Measurements from ENCODE around the gene PCSK6. TPM values are rescaled to one million over a fixed set of nuclear protein-coding genes. Genes with fewer than 3 reads are reported as not detected.

PCSK6 gene
- total RNA-seq, 1 experiment from 2014 or later, result 26.3 TPM

DNA sequence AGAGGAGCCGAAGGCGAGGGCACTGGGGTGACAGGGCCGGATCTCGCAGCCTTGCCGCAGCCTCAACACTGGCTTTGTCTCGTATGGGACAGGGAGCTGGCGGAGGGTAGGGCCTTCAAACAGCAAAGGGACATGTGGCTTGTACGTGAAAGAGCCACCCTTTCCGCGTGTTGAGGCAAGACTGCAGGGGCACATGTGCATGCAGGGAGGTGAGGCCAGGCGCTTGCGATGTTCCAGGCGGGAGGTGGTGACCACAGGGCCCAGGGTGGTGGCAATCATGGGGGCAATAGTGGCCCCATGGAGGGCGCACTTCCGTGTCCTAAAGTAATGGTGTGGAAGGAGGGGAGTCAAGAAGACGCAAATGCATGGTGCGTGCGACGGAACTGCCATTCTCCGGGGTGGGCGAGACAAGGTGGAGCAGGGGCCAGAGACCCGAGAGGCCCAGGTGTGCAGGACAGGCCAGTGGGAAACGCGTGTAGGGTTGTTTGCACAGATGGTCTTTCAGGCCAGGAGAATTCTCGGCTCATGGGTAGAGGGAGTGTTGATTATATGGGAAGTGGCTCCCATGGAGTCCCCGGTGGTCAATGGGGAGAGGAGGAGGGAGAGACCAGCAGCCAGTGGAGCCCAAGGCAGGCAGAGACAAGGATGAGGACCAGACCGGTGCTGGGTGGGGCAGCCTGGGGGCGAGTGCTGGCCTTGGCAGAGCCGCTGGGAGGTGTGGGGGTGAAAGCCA, 45.8 kb upstream of the PCSK6 start:
- H3K27ac ChIP-seq, result no peak overlapping the region
- no peak overlapping the region for H3K4me3 ChIP-seq
- H3K9me2 ChIP-seq (ENCODE audit: insufficient read depth), result no peaks in the 10 kb centered on the region
- CTCF ChIA-PET, result no interaction called here
- H2AFZ ChIP-seq, result no peak overlapping the region
- no peaks in the 10 kb centered on the region for H3K36me3 ChIP-seq (ENCODE audit: low read depth)
- POLR2A ChIA-PET (ENCODE audit: unreplicated experiment), result no interaction called here
- no peak overlapping the region for H3K4me2 ChIP-seq
- TF ChIP-seq, protein P1, sequence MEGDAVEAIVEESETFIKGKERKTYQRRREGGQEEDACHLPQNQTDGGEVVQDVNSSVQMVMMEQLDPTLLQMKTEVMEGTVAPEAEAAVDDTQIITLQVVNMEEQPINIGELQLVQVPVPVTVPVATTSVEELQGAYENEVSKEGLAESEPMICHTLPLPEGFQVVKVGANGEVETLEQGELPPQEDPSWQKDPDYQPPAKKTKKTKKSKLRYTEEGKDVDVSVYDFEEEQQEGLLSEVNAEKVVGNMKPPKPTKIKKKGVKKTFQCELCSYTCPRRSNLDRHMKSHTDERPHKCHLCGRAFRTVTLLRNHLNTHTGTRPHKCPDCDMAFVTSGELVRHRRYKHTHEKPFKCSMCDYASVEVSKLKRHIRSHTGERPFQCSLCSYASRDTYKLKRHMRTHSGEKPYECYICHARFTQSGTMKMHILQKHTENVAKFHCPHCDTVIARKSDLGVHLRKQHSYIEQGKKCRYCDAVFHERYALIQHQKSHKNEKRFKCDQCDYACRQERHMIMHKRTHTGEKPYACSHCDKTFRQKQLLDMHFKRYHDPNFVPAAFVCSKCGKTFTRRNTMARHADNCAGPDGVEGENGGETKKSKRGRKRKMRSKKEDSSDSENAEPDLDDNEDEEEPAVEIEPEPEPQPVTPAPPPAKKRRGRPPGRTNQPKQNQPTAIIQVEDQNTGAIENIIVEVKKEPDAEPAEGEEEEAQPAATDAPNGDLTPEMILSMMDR (conservative IDR thresholded peaks at IDR 0.05), result no peak
- no peak for TF ChIP-seq EZH2 (IDR thresholded peaks at IDR 0.05; ENCODE audit: low read depth)
- peaks cover 9% of the 10 kb centered on the region; the same call in 1 of the 2 replicates for H3F3A ChIP-seq (ENCODE audit: insufficient read depth, low read depth)
- H4K20me1 ChIP-seq (ENCODE audit: insufficient read depth), result no peaks in the 10 kb centered on the region
- H3K4me1 ChIP-seq (replicated peaks; ENCODE audit: insufficient read depth), result peaks cover 11% of the 10 kb centered on the region
- DNase-seq, result no peak
- H3K27me3 ChIP-seq (ENCODE audit: insufficient read depth, low read depth), result no peaks in the 10 kb centered on the region
- intact Hi-C loops (cut with micrococcal nuclease; ENCODE audit: unreplicated experiment), result no loop called here
- H3K79me2 ChIP-seq (ENCODE audit: low read depth), result no peaks in the 10 kb centered on the region
- BruUV-seq (replicated peaks), result no TSS peak
- H3K9me3 ChIP-seq (ENCODE audit: insufficient read depth, low read depth), result no peaks in the 10 kb centered on the region

DNA sequence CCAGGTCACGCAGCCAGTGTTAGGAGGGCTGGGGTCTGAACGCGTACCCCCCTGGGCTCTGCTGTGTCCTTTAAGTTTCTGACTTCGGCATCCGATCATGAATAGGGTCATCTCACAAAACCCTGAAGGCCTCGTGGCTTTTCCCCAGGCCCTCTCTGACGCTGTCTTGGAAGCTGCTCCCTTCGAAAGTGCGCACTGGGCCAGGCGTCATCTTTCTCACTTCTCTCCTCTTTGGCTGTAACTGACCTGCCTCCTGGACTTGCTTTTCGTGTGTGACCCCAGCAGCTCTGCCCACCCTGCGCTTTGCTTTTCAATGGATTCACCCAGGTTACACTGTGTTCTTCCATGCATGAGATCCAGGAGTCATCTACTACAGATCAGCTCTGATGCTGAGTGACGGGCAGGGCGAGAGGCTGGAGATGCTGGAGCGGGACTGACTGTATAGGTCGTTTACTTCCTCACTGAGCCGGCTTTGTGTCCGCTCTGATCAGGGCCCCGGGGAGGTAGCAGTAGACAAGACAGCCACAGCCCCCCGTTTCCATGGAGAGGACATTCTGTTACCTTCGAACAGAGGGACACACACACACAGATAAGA, 45.0 kb upstream of the PCSK6 start:
- Histone ChIP-seq H3K4me2 (no peak overlapping the region), H3K4me3 (no peak overlapping the region), H2AFZ (no peak overlapping the region), H3K79me2 (ENCODE audit: low read depth) (no peaks in the 10 kb centered on the region), H3K27ac (no peak overlapping the region), H3K36me3 (ENCODE audit: low read depth) (no peaks in the 10 kb centered on the region), H3K9me3 (ENCODE audit: insufficient read depth, low read depth) (no peaks in the 10 kb centered on the region), H4K20me1 (ENCODE audit: insufficient read depth) (no peaks in the 10 kb centered on the region), H3F3A (ENCODE audit: insufficient read depth, low read depth) (peaks cover 17% of the 10 kb centered on the region; the same call in 1 of the 2 replicates), H3K4me1 (replicated peaks; ENCODE audit: insufficient read depth) (peaks cover 20% of the 10 kb centered on the region), H3K9me2 (ENCODE audit: insufficient read depth) (no peaks in the 10 kb centered on the region), H3K27me3 (ENCODE audit: insufficient read depth, low read depth) (no peaks in the 10 kb centered on the region)
- ChIA-PET POLR2A (ENCODE audit: unreplicated experiment) (no interaction called here), CTCF (no interaction called here)
- intact Hi-C loops (cut with micrococcal nuclease; ENCODE audit: unreplicated experiment), result no loop called here
- no TSS peak for BruUV-seq (replicated peaks)
- TF ChIP-seq, protein P1 (conservative IDR thresholded peaks at IDR 0.05), result no peak
- no peak for TF ChIP-seq EZH2 (IDR thresholded peaks at IDR 0.05; ENCODE audit: low read depth)
- DNase-seq, result no peak

DNA sequence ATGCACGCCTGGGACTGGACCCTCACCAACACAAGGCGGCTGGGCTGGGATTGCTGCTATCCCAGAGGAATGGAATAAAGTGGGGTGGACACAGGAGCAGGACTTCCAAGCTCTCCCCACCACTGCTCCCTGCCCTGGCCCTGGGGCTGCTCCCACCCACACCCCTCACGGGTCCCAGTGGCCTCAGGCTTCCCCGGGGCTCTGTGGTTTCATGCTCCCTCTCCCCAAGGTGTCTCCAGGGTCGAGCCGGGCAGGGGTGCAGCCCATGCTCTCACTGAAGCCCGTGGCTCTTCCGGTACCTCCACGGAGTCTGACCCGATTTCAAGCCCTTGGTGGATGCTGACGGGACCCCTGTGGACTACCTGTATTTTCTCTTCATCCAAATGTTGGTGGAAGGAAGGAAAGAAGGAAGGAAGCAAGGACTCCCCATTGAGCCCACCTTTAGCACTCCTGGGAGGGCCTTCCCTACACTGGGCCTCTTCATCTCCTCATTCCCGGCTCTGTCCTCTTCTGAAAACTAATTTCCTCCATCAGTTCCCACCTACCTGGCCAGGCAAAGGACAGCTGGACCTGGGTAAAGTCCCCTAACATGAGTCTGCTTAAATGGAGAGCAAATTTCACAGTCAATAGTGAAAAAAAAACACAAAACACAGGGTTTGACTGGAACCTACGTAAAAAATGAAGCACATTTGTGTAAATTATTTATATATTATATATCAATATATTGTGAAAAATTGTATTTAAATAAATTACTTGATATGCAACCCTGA, 44.0 kb upstream of the PCSK6 start:
- no peak for DNase-seq
- H3K4me2 ChIP-seq, result no peak overlapping the region

More for the DNA sequence above, 44.0 kb upstream of the PCSK6 start:
- Histone ChIP-seq H3K36me3 (ENCODE audit: low read depth) (no peaks in the 10 kb centered on the region), H3K9me2 (ENCODE audit: insufficient read depth) (no peaks in the 10 kb centered on the region), H3F3A (ENCODE audit: insufficient read depth, low read depth) (peaks cover 25% of the 10 kb centered on the region; the same call in 1 of the 2 replicates), H3K4me1 (replicated peaks; ENCODE audit: insufficient read depth) (peaks cover 25% of the 10 kb centered on the region), H3K9me3 (ENCODE audit: insufficient read depth, low read depth) (no peaks in the 10 kb centered on the region), H2AFZ (no peak overlapping the region), H3K27me3 (ENCODE audit: insufficient read depth, low read depth) (no peaks in the 10 kb centered on the region), H3K4me3 (no peak overlapping the region), H3K27ac (no peak overlapping the region), H3K79me2 (ENCODE audit: low read depth) (no peaks in the 10 kb centered on the region), H4K20me1 (ENCODE audit: insufficient read depth) (no peaks in the 10 kb centered on the region)
- no peak for TF ChIP-seq EZH2 (IDR thresholded peaks at IDR 0.05; ENCODE audit: low read depth)
- TF ChIP-seq, protein P1 (conservative IDR thresholded peaks at IDR 0.05), result no peak
- POLR2A ChIA-PET (ENCODE audit: unreplicated experiment), result no interaction called here
- no TSS peak for BruUV-seq (replicated peaks)
- CTCF ChIA-PET, result no interaction called here
- intact Hi-C loops (cut with micrococcal nuclease; ENCODE audit: unreplicated experiment), result no loop called here
